Measurements from ENCODE around the gene KAZN.

The KAZN gene

GRCh38 chr1:15053153-15053552, 454.7 kb downstream of the KAZN start:
- H3K27me3 ChIP-seq (ENCODE audit: insufficient read depth, low read length, poor library complexity, severe bottlenecking) = no peaks in the 10 kb centered on the region
- no peak overlapping the region for H3K9ac ChIP-seq (ENCODE audit: low read depth, low read length, poor library complexity, severe bottlenecking)
- TF ChIP-seq EZH2phosphoT487 (IDR thresholded peaks at IDR 0.05; ENCODE audit: borderline replicate concordance) (no peak), CTCF (conservative IDR thresholded peaks at IDR 0.05; ENCODE audit: low read length) (no peak)
- H3K9me3 ChIP-seq (ENCODE audit: insufficient read depth, low read depth, low read length) = no peaks in the 10 kb centered on the region
- H3K79me2 ChIP-seq (ENCODE audit: insufficient read depth, low read length) = no peaks in the 10 kb centered on the region
- H3K4me3 ChIP-seq (ENCODE audit: low read length, poor library complexity, severe bottlenecking) = no peak overlapping the region
- H3F3A ChIP-seq (ENCODE audit: low read depth) = no peaks in the 10 kb centered on the region
- no peaks in the 10 kb centered on the region for H3K9me2 ChIP-seq (replicated peaks; ENCODE audit: low read depth, low read length)
- no peaks in the 10 kb centered on the region for H4K20me1 ChIP-seq (ENCODE audit: insufficient read depth, low read length, poor library complexity, severe bottlenecking)
- H3K4me1 ChIP-seq (ENCODE audit: insufficient read depth, low read length, poor library complexity, severe bottlenecking) = no peaks in the 10 kb centered on the region
- H3K36me3 ChIP-seq (ENCODE audit: insufficient read depth, low read length) = no peaks in the 10 kb centered on the region
- H2AFZ ChIP-seq (ENCODE audit: low read length) = no peak overlapping the region
- H3K4me2 ChIP-seq (ENCODE audit: low read depth, low read length, poor library complexity, severe bottlenecking) = no peak overlapping the region

GRCh38 chr1:15055736-15056415, 457.4 kb downstream of the KAZN start:
- Histone ChIP-seq H3K4me2 (ENCODE audit: low read depth, low read length, poor library complexity, severe bottlenecking) (no peak overlapping the region), H3K4me1 (ENCODE audit: insufficient read depth, low read length, poor library complexity, severe bottlenecking) (no peaks in the 10 kb centered on the region), H3K36me3 (ENCODE audit: insufficient read depth, low read length) (no peaks in the 10 kb centered on the region), H3K27me3 (ENCODE audit: insufficient read depth, low read length, poor library complexity, severe bottlenecking) (no peaks in the 10 kb centered on the region), H3K9ac (ENCODE audit: low read depth, low read length, poor library complexity, severe bottlenecking) (no peak overlapping the region), H2AFZ (ENCODE audit: low read length) (no peak overlapping the region), H3K9me3 (ENCODE audit: insufficient read depth, low read depth, low read length) (no peaks in the 10 kb centered on the region), H3K4me3 (ENCODE audit: low read length, poor library complexity, severe bottlenecking) (no peak overlapping the region), H3K9me2 (replicated peaks; ENCODE audit: low read depth, low read length) (no peaks in the 10 kb centered on the region), H4K20me1 (ENCODE audit: insufficient read depth, low read length, poor library complexity, severe bottlenecking) (no peaks in the 10 kb centered on the region), H3F3A (ENCODE audit: low read depth) (no peaks in the 10 kb centered on the region), H3K79me2 (ENCODE audit: insufficient read depth, low read length) (no peaks in the 10 kb centered on the region)
- TF ChIP-seq EZH2phosphoT487 (IDR thresholded peaks at IDR 0.05; ENCODE audit: borderline replicate concordance) (no peak), CTCF (conservative IDR thresholded peaks at IDR 0.05; ENCODE audit: low read length) (no peak)

- H3K4me3 ChIP-seq (ENCODE audit: low read length, poor library complexity, severe bottlenecking) = no peak overlapping the region
- H3K27me3 ChIP-seq (ENCODE audit: insufficient read depth, low read length, poor library complexity, severe bottlenecking) = no peaks in the 10 kb centered on the region
- H3K9me3 ChIP-seq (ENCODE audit: insufficient read depth, low read depth, low read length) = no peaks in the 10 kb centered on the region
- no peaks in the 10 kb centered on the region for H4K20me1 ChIP-seq (ENCODE audit: insufficient read depth, low read length, poor library complexity, severe bottlenecking)
- H3K4me1 ChIP-seq (ENCODE audit: insufficient read depth, low read length, poor library complexity, severe bottlenecking) = no peaks in the 10 kb centered on the region
- H3K36me3 ChIP-seq (ENCODE audit: insufficient read depth, low read length) = no peaks in the 10 kb centered on the region
- H3F3A ChIP-seq (ENCODE audit: low read depth) = no peaks in the 10 kb centered on the region
- TF ChIP-seq EZH2phosphoT487 (IDR thresholded peaks at IDR 0.05; ENCODE audit: borderline replicate concordance) (no peak), CTCF (conservative IDR thresholded peaks at IDR 0.05; ENCODE audit: low read length) (no peak)
- H3K9me2 ChIP-seq (replicated peaks; ENCODE audit: low read depth, low read length) = no peaks in the 10 kb centered on the region
- H3K79me2 ChIP-seq (ENCODE audit: insufficient read depth, low read length) = no peaks in the 10 kb centered on the region
- H3K4me2 ChIP-seq (ENCODE audit: low read depth, low read length, poor library complexity, severe bottlenecking) = no peak overlapping the region
- H2AFZ ChIP-seq (ENCODE audit: low read length) = no peak overlapping the region
- no peak overlapping the region for H3K9ac ChIP-seq (ENCODE audit: low read depth, low read length, poor library complexity, severe bottlenecking)
These were observed 458.2 kb downstream of the KAZN start for GRCh38 chr1:15056515-15057285.
